Urinary bladder (tissue), 4 donors: ENCODE measurements around the gene AP3D1. TPM values are rescaled to one million over a fixed set of nuclear protein-coding genes. Genes with fewer than 3 reads are reported as not detected.

Source experiments
- DNase-seq: peaks from one replicate; pipeline ENCODE4 v3.0.0-alpha.2; 2015; ENCODE audit errors: extremely low spot score
- H3K27ac ChIP-seq: one replicate; pipeline ENCODE4 v1.5.1; 2013; ENCODE audit warnings: low read depth, mild to moderate bottlenecking, moderate library complexity
- H3K36me3 ChIP-seq: one replicate; pipeline ENCODE4 v1.6.1; 2013; ENCODE audit warnings: mild to moderate bottlenecking, moderate library complexity; ENCODE audit not compliant: insufficient read depth
- H3K4me1 ChIP-seq: one replicate; pipeline ENCODE4 v1.6.1; 2013; ENCODE audit warnings: mild to moderate bottlenecking, moderate library complexity; ENCODE audit not compliant: insufficient read depth
- H3K4me3 ChIP-seq: one replicate; pipeline ENCODE4 v1.5.1; 2013; ENCODE audit warnings: low read depth, low read length
- WGBS: extraction: QIAGEN DNeasy Blood & Tissue Kit; methylation state at CpG from one replicate; pipeline ENCODE4 v1.1.7; 2013; 5-methylcytosine and 5-hydroxymethylcytosine counted together
- polyA plus RNA-seq: library from polyadenylated mRNA; stranded (reverse); fragments of 200-250 nt; gene quantifications from one replicate; pipeline ENCODE4 v1.2.3, GENCODE V29; 2013
- total RNA-seq: library from RNA; depleted of rRNA; stranded (reverse); fragments of >200 nt; gene quantifications from one replicate; pipeline ENCODE4 v1.2.3, GENCODE V29; 2014
- donor health status: healthy with polysubstance abuse.
- donor health status: healthy.

AP3D1 gene
- total and polyA plus RNA-seq, 2 donors, result 48.9 to 87.8 TPM

DNA sequence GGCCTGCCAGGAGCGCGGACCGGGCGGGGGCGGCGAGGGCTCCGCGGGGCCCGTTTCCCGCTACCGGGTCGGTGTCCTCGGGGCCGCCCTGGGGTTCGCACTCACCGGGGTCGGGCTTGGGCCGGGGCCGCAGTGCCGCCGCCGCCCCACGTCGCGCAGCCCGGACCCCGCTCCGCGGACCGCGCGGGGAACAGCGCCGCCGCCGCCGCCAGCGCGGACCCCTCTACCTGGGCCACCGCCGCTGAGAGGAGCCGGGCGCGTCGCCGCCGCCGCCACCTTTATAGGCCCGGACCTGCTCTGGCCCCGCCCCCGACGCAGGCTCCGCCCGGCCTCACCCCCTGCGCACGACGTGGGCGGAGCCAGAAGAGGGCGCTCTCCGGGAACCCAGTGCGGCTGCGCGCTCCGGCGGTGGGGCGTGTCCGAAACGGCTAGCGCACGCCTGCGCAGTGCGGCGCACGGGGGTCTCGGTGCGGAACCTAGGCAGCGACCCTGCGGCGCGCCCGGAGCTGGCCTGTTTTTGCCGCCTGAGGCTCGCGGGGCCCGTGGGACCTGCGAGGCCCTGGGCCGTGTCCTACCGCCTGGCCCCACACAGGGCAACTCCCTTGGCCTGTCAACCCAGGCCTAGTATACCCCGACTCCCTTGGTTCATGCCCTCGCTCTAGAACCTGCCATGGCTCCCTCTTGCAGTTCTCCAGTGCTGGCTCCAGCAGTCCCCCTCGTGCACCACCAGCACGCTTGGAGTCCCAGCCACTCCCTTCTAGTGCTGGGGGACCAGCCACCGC, 100.2 kb downstream of the AP3D1 start, which contains the start of gene MKNK2:
Gene MKNK2, minus strand, starts transcription at position 254 of the 782 bp plus-strand sequence. CDS start 393 bp downstream, outside the sequence.
- H3K27ac ChIP-seq, result peak within 1 kb of the TSS; percentile 95
- peak within 1 kb of the TSS; percentile 96 for H3K4me3 ChIP-seq
- no peaks in the 10 kb centered on the region for H3K36me3 ChIP-seq
- 2% methylated on average over 93 of the region's 93 CpGs for WGBS
- H3K4me1 ChIP-seq, result no peaks in the 10 kb centered on the region
- peak; percentile 69 for DNase-seq

Other genes with a start within 250 kb of the AP3D1 start
- 1.4 TPM for gene ADAT3, start 246.2 kb downstream of the AP3D1 start, total RNA-seq
- 4.3 TPM for gene ADAT3, start 246.2 kb downstream of the AP3D1 start, polyA plus RNA-seq
- 16.2 TPM for gene SCAMP4, start 246.2 kb downstream of the AP3D1 start, total RNA-seq
- 45.2 TPM for gene SCAMP4, start 246.2 kb downstream of the AP3D1 start, polyA plus RNA-seq
- gene CSNK1G2, start 210.4 kb downstream of the AP3D1 start, total RNA-seq, result 33.5 TPM
- gene CSNK1G2, start 210.4 kb downstream of the AP3D1 start, polyA plus RNA-seq, result 50.1 TPM
- 38.0 TPM for gene BTBD2, start 135.9 kb downstream of the AP3D1 start, total RNA-seq
- 83.0 TPM for gene BTBD2, start 135.9 kb downstream of the AP3D1 start, polyA plus RNA-seq
- 21.5 TPM for gene MKNK2, start 100.3 kb downstream of the AP3D1 start, total RNA-seq
- 144 TPM for gene MKNK2, start 100.3 kb downstream of the AP3D1 start, polyA plus RNA-seq
- gene MOB3A, start 55.2 kb downstream of the AP3D1 start, total RNA-seq, result 15.9 TPM
- gene MOB3A, start 55.2 kb downstream of the AP3D1 start, polyA plus RNA-seq, result 40.1 TPM
- 1.5 TPM for gene IZUMO4, start 54.7 kb downstream of the AP3D1 start, total RNA-seq
- 9.2 TPM for gene IZUMO4, start 54.7 kb downstream of the AP3D1 start, polyA plus RNA-seq
- gene DOT1L, start 12.4 kb upstream of the AP3D1 start, total RNA-seq, result 5.3 TPM
- gene DOT1L, start 12.4 kb upstream of the AP3D1 start, polyA plus RNA-seq, result 6.7 TPM
- gene PLEKHJ1, start 84.8 kb upstream of the AP3D1 start, total RNA-seq, result 30.6 TPM
- 60.9 TPM for gene PLEKHJ1, start 84.8 kb upstream of the AP3D1 start, polyA plus RNA-seq
- 32.5 TPM for gene SF3A2, start 85.3 kb upstream of the AP3D1 start, total RNA-seq
- gene SF3A2, start 85.3 kb upstream of the AP3D1 start, polyA plus RNA-seq, result 69.9 TPM
- not detected for gene AMH, start 97.8 kb upstream of the AP3D1 start, total RNA-seq
- gene AMH, start 97.8 kb upstream of the AP3D1 start, polyA plus RNA-seq, result 0.44 TPM
- gene JSRP1, start 104.9 kb upstream of the AP3D1 start, total RNA-seq, result 1.6 TPM
- 1.3 TPM for gene JSRP1, start 104.9 kb upstream of the AP3D1 start, polyA plus RNA-seq
- gene PEAK3, start 130.6 kb upstream of the AP3D1 start, total RNA-seq, result not detected
- gene PEAK3, start 130.6 kb upstream of the AP3D1 start, polyA plus RNA-seq, result 0.58 TPM
- not detected for gene LINGO3, start 156.6 kb upstream of the AP3D1 start, total RNA-seq
- gene LINGO3, start 156.6 kb upstream of the AP3D1 start, polyA plus RNA-seq, result 0.08 TPM
- 46.5 TPM for gene LSM7, start 177.0 kb upstream of the AP3D1 start, total RNA-seq
- gene LSM7, start 177.0 kb upstream of the AP3D1 start, polyA plus RNA-seq, result 189 TPM
- 26.9 TPM for gene SPPL2B, start 177.1 kb upstream of the AP3D1 start, total RNA-seq
- gene SPPL2B, start 177.1 kb upstream of the AP3D1 start, polyA plus RNA-seq, result 40.9 TPM
- gene TMPRSS9, start 208.7 kb upstream of the AP3D1 start, total RNA-seq, result 0.11 TPM
- gene TMPRSS9, start 208.7 kb upstream of the AP3D1 start, polyA plus RNA-seq, result 0.06 TPM